PC-3 (cell line): ENCODE measurements around the gene ZFP14.

Experiments
- CTCF ChIP-seq: fragments of 300-600 bp; sonication (generic); conservative IDR thresholded peaks from 2 replicates; pipeline ENCODE4 v1.5.1; 2017; ENCODE audit warnings: antibody characterized with exemption, low read depth, mild to moderate bottlenecking, low read length
- EZH2 ChIP-seq: fragments of 300-600 bp; sonication (generic); IDR thresholded peaks from one replicate; pipeline ENCODE4 v1.6.1; 2017; ENCODE audit warnings: antibody characterized with exemption, mild to moderate bottlenecking, low read length; ENCODE audit not compliant: unreplicated experiment
- EZH2phosphoT487 ChIP-seq: fragments of 300-600 bp; sonication (generic); IDR thresholded peaks from 2 replicates; pipeline ENCODE4 v1.6.1; 2018; ENCODE audit warnings: mild to moderate bottlenecking, antibody characterized with exemption, low read length, borderline replicate concordance

GRCh38 chr19:36417752-36418286 lies 38.8 kb upstream of the ZFP14 start:
- TF ChIP-seq EZH2, result no peak
- TF ChIP-seq CTCF, result no peak
- no peak for TF ChIP-seq EZH2phosphoT487
